ENCODE data around the gene SAPCD1. TPM values are rescaled to one million over a fixed set of nuclear protein-coding genes. Genes with fewer than 3 reads are reported as not detected.
"Not testable (repeated sequence)": the region's sequence is repeated elsewhere in the genome, so short reads cannot be mapped to it uniquely, and the experiment has no call there.

The SAPCD1 gene
- total RNA-seq, 1 donor from 2014 or later = 2.0 TPM

DNA sequence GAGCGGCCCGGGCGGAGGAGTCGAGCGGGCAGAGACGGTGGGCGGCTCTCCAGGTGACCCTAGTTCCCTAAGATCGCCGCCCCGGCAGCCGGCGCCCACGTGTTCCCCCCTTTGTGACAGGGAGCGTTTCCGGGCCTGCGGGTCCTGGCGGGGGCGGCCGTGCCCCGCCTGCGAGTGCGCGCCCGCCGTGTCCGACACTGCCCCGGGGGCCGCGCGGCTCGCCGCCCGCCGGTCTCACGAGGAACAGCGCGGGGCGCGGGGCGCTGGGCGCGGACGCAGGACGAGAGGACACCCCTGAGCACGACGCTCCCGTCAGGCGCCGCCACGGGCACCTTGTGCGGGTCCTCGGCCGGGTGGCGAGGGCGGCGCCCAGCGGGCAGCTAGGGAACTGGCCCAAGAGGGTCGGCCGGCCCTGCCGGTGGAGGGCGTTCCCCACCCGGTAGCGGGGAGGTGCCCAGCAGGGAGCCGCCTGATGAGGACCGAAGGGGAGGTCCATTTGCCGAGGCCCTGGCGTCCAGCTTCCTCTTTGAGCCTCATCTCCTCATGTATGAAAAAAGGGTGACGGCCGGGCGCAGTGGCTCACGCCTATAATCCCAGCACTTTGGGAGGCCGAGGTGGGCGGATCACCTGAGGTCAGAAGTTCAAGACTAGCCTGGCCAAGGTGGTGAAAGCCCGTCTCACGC lies 33.3 kb downstream of the SAPCD1 start, which contains the start of gene VARS1:
TSS of gene VARS1 (minus strand) at position 137 of the 683 bp plus-strand sequence. CDS start 535 bp downstream, outside the sequence.
- DNase-seq (ENCODE audit: low spot score) = peak; percentile 98

DNA sequence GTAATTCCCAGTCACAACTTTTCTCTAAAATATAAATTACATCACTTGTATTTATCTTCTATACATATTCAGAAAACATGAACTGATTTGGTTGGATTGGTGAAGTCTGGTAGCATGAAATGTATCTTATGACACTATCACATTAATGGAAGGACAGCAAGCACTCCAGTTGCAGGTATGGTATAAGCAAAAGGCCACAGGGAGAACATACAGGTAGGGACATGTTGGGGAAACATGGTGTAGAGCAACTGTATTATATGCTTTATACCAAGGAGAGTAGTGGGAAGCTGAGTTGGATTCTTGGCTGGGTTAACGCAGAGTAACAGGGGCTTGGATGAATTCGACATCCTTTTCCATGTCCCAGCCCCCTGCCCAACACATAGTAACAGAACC lies 34.5 kb downstream of the SAPCD1 start:
- no peak for DNase-seq (ENCODE audit: low spot score)

GRCh38 chr6:31797588-31797987 lies 35.1 kb downstream of the SAPCD1 start:
- DNase-seq (ENCODE audit: low spot score) = no peak

GRCh38 chr6:31799781-31800180 lies 37.3 kb downstream of the SAPCD1 start:
- DNase-seq (ENCODE audit: low spot score) = no peak

- not testable (repeated sequence) for DNase-seq (ENCODE audit: low spot score)
These were observed 38.8 kb downstream of the SAPCD1 start for GRCh38 chr6:31801031-31801927.

GRCh38 chr6:31805939-31806469 lies 43.5 kb downstream of the SAPCD1 start:
- no peak for DNase-seq (ENCODE audit: low spot score)

- DNase-seq (ENCODE audit: low spot score) = peak; percentile 99
These were observed 44.2 kb downstream of the SAPCD1 start, which contains the start of gene LSM2 for GRCh38 chr6:31806470-31807272. Gene LSM2 (minus strand): TSS chr6:31806966. CDS start chr6:31806757, 209 bp downstream.

DNA sequence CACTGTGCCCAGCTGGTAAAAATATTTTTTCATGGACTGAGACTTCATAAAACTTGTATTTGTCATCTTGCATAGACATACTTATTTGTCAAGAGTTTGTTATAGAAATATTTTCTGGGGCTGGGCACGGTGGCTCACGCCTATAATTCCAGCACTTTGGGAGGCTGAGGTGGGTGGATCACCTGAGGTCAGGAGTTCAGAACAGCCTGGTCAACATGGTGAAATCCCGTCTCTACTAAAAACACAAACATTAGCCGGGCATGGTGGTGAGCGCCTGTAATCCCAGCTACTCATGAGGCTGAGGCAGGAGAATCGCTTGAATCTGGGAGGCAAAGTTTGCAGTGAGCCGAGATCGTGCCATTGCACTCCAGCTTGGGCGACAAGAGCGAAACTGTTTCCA lies 46.1 kb downstream of the SAPCD1 start:
- DNase-seq (ENCODE audit: low spot score) = not testable (repeated sequence)

- DNase-seq (ENCODE audit: low spot score) = no peak
These were observed 49.2 kb downstream of the SAPCD1 start for GRCh38 chr6:31811645-31812044.

GRCh38 chr6:31813465-31813849 lies 51.0 kb downstream of the SAPCD1 start:
- no peak for DNase-seq (ENCODE audit: low spot score)

Other genes with a start within 250 kb of the SAPCD1 start
- gene MCCD1, start 233.7 kb upstream of the SAPCD1 start, total RNA-seq = not detected
- gene DDX39B, start 220.7 kb upstream of the SAPCD1 start, total RNA-seq = 268 TPM
- gene ATP6V1G2, start 216.0 kb upstream of the SAPCD1 start, total RNA-seq = 1.1 TPM
- 11.4 TPM for gene NFKBIL1, start 215.0 kb upstream of the SAPCD1 start, total RNA-seq
- not detected for gene LTA, start 190.4 kb upstream of the SAPCD1 start, total RNA-seq
- 1.2 TPM for gene TNF, start 187.1 kb upstream of the SAPCD1 start, total RNA-seq
- gene LTB, start 180.2 kb upstream of the SAPCD1 start, total RNA-seq = 1.4 TPM
- gene LST1, start 176.4 kb upstream of the SAPCD1 start, total RNA-seq = 23.8 TPM
- not detected for gene NCR3, start 169.7 kb upstream of the SAPCD1 start, total RNA-seq
- 60.1 TPM for gene AIF1, start 147.4 kb upstream of the SAPCD1 start, total RNA-seq
- gene PRRC2A, start 141.9 kb upstream of the SAPCD1 start, total RNA-seq = 162 TPM
- gene BAG6, start 110.0 kb upstream of the SAPCD1 start, total RNA-seq = 229 TPM
- 3.3 TPM for gene APOM, start 106.8 kb upstream of the SAPCD1 start, total RNA-seq
- 21.6 TPM for gene C6orf47, start 101.9 kb upstream of the SAPCD1 start, total RNA-seq
- gene GPANK1, start 97.7 kb upstream of the SAPCD1 start, total RNA-seq = 10.5 TPM
- gene CSNK2B, start 96.6 kb upstream of the SAPCD1 start, total RNA-seq = 125 TPM
- 15.5 TPM for gene LY6G5B, start 92.7 kb upstream of the SAPCD1 start, total RNA-seq
- gene LY6G5C, start 81.6 kb upstream of the SAPCD1 start, total RNA-seq = 1.9 TPM
- gene ABHD16A, start 59.3 kb upstream of the SAPCD1 start, total RNA-seq = 38.8 TPM
- not detected for gene LY6G6F, start 55.8 kb upstream of the SAPCD1 start, total RNA-seq
- gene LY6G6D, start 47.3 kb upstream of the SAPCD1 start, total RNA-seq = not detected
- gene LY6G6C, start 40.9 kb upstream of the SAPCD1 start, total RNA-seq = not detected
- gene MPIG6B, start 39.3 kb upstream of the SAPCD1 start, total RNA-seq = not detected
- 123 TPM for gene DDAH2, start 33.4 kb upstream of the SAPCD1 start, total RNA-seq
- gene CLIC1, start 26.1 kb upstream of the SAPCD1 start, total RNA-seq = 408 TPM
- gene MSH5, start 22.7 kb upstream of the SAPCD1 start, total RNA-seq = 14.8 TPM
- 0.77 TPM for gene VWA7, start 14.7 kb downstream of the SAPCD1 start, total RNA-seq
- 62.6 TPM for gene VARS1, start 33.1 kb downstream of the SAPCD1 start, total RNA-seq
- 25.7 TPM for gene LSM2, start 44.3 kb downstream of the SAPCD1 start, total RNA-seq
- gene HSPA1L, start 52.6 kb downstream of the SAPCD1 start, total RNA-seq = 0.84 TPM
- 139 TPM for gene HSPA1A, start 52.9 kb downstream of the SAPCD1 start, total RNA-seq
- 111 TPM for gene HSPA1B, start 65.1 kb downstream of the SAPCD1 start, total RNA-seq
- gene NEU1, start 100.2 kb downstream of the SAPCD1 start, total RNA-seq = 40.7 TPM
- gene SLC44A4, start 116.3 kb downstream of the SAPCD1 start, total RNA-seq = 0.51 TPM
- gene EHMT2, start 135.0 kb downstream of the SAPCD1 start, total RNA-seq = 28.4 TPM
- 2.9 TPM for gene ZBTB12, start 139.4 kb downstream of the SAPCD1 start, total RNA-seq
- 60.8 TPM for gene C2, start 165.1 kb downstream of the SAPCD1 start, total RNA-seq
- gene CFB, start 183.4 kb downstream of the SAPCD1 start, total RNA-seq = 38.0 TPM
- gene NELFE, start 196.3 kb downstream of the SAPCD1 start, total RNA-seq = 59.2 TPM
- 52.5 TPM for gene SKIC2, start 196.5 kb downstream of the SAPCD1 start, total RNA-seq
- 17.1 TPM for gene DXO, start 209.5 kb downstream of the SAPCD1 start, total RNA-seq
- gene C4A, start 219.4 kb downstream of the SAPCD1 start, total RNA-seq = 36.2 TPM

Data from mesenteric fat pad (tissue), 1 donor.